GM23338 (cell line): ENCODE results near the gene TPSB2.
"Not testable (repeated sequence)": the region's sequence is repeated elsewhere in the genome, so short reads cannot be mapped to it uniquely, and the experiment has no call there.

Experiments used
- CTCF ChIP-seq, 2 experiments: fragments of 200-600 bp in 1 of 2; sonication (generic) in 1 of 2; conservative IDR thresholded peaks; 2 replicates each; pipeline versions ENCODE4 v1.5.1 to v1.6.1; 2016 to 2017; ENCODE audit warnings: antibody characterized with exemption in 2 of 2, low read depth in 2 of 2, mild to moderate bottlenecking in 2 of 2, moderate library complexity in 1 of 2
- EZH2 ChIP-seq: fragments of 200-600 bp; sonication (generic); IDR thresholded peaks from one replicate; pipeline ENCODE4 v1.8.0; 2017; ENCODE audit warnings: antibody characterized with exemption, mild to moderate bottlenecking, low read depth; ENCODE audit not compliant: unreplicated experiment
- EZH2phosphoT487 ChIP-seq: fragments of 200-600 bp; sonication (generic); IDR thresholded peaks from one replicate; pipeline ENCODE4 v1.8.1; 2018; ENCODE audit warnings: antibody characterized with exemption; ENCODE audit not compliant: unreplicated experiment
- POLR2AphosphoS5 ChIP-seq: IDR thresholded peaks from 2 replicates; pipeline ENCODE4 v1.6.1; 2016; ENCODE audit warnings: antibody characterized with exemption, low read depth
- REST ChIP-seq: IDR thresholded peaks from one replicate; pipeline ENCODE4 v1.6.1; 2018; ENCODE audit warnings: antibody characterized with exemption; ENCODE audit not compliant: unreplicated experiment

- TF ChIP-seq CTCF (conservative IDR thresholded peaks at IDR 0.05; ENCODE audit: low read depth in 2 of 2); EZH2; EZH2phosphoT487; POLR2AphosphoS5; REST: not testable (repeated sequence)
These were observed 44.4 kb downstream of the TPSB2 start for GRCh38 chr16:1185460-1186207.
